ENCODE data around the gene ATP2C1. TPM values are rescaled to one million over a fixed set of nuclear protein-coding genes. Genes with fewer than 3 reads are reported as not detected.

Gene ATP2C1
- total and polyA plus RNA-seq, 2 of the 13 experiments (the other 11 are each of a cell fraction or from before 2014, with no cell fraction given): 32.4 to 37.6 TPM

- H3K79me2 ChIP-seq (ENCODE audit: insufficient read depth, low read length): no peaks in the 10 kb centered on the region
- in situ Hi-C loops (cut with HindIII; ENCODE audit: extremely low pct_ligation_motif_present, low pct_unique_long_range_greater_than_20kb): no loop called here
- no peak overlapping the region for H3K9ac ChIP-seq (ENCODE audit: insufficient read depth, low read depth, low read length)
- peaks cover 1 to 3% of the 10 kb centered on the region in 2 experiments; a peak in 4 of 5 replicates for H3K36me3 ChIP-seq (replicated peaks in 1 of 2; ENCODE audit: control insufficient read depth in 1 of 2, insufficient read depth in 2 of 2, low read length in 2 of 2)
- no peaks in the 10 kb centered on the region for H3K9me3 ChIP-seq (ENCODE audit: low read length)
- ChIA-PET POLR2A (no interaction called here), CTCF (ENCODE audit: low intra/inter-chr PET ratio, low total read pairs) (no interaction called here)
- no peak for FAIRE-seq
- BruUV-seq (replicated peaks): no TSS peak
- no peak overlapping the region for H2AFZ ChIP-seq (ENCODE audit: low read length)
- DNase-seq (ENCODE audit: low spot score): no peak
- no peaks in the 10 kb centered on the region for H3K4me1 ChIP-seq (ENCODE audit: insufficient read depth, low read length)
- H3K27ac ChIP-seq (ENCODE audit: extremely low read length, insufficient read depth, low read length): no peak overlapping the region
- no peak overlapping the region for H3K4me3 ChIP-seq (replicated peaks in 1 of 3; ENCODE audit: insufficient read depth in 1 of 3, low read depth in 2 of 3, low read length in 3 of 3)
- ATAC-seq: no peak
- intact Hi-C loops (cut with micrococcal nuclease; ENCODE audit: unreplicated experiment): no loop called here
- H3K27me3 ChIP-seq (ENCODE audit: control insufficient read depth in 1 of 2, insufficient read depth in 2 of 2, low read length in 2 of 2): no peaks in the 10 kb centered on the region
- WGBS (ENCODE audit: low lambda C conversion rate): 94% methylated on average over 2 of the region's 2 CpGs
- peak; percentile 81 for TF ChIP-seq MAFF (IDR thresholded peaks at IDR 0.05; ENCODE audit: low read depth, low read length)
- TF ChIP-seq ZNF12 (CRISPR knock-in tag; IDR thresholded peaks at IDR 0.05): no peak
- TF ChIP-seq MAFK (conservative IDR thresholded peaks at IDR 0.05 in 1 of 2, IDR thresholded peaks at IDR 0.05 in 1 of 2; ENCODE audit: low read length in 2 of 2): peak; percentile 83 to 91
- H4K20me1 ChIP-seq (ENCODE audit: insufficient read depth, low read length): no peaks in the 10 kb centered on the region
- no peak overlapping the region for H3K4me2 ChIP-seq (ENCODE audit: low read depth, low read length)
These were observed 73.4 kb downstream of the ATP2C1 start for GRCh38 chr3:130967281-130967680.

- Histone ChIP-seq H3K9me3 (ENCODE audit: low read length) (no peaks in the 10 kb centered on the region), H3K9ac (ENCODE audit: insufficient read depth, low read depth, low read length) (no peak overlapping the region), H3K27me3 (ENCODE audit: control insufficient read depth in 1 of 2, insufficient read depth in 2 of 2, low read length in 2 of 2) (no peaks in the 10 kb centered on the region), H4K20me1 (ENCODE audit: insufficient read depth, low read length) (no peaks in the 10 kb centered on the region), H3K27ac (ENCODE audit: extremely low read length, insufficient read depth, low read length) (no peak overlapping the region), H3K4me2 (ENCODE audit: low read depth, low read length) (no peak overlapping the region), H2AFZ (ENCODE audit: low read length) (no peak overlapping the region), H3K79me2 (ENCODE audit: insufficient read depth, low read length) (no peaks in the 10 kb centered on the region), H3K36me3 (replicated peaks in 1 of 2; ENCODE audit: control insufficient read depth in 1 of 2, insufficient read depth in 2 of 2, low read length in 2 of 2) (peaks cover 1 to 3% of the 10 kb centered on the region in 2 experiments; a peak in 4 of 5 replicates), H3K4me1 (ENCODE audit: insufficient read depth, low read length) (no peaks in the 10 kb centered on the region), H3K4me3 (replicated peaks in 1 of 3; ENCODE audit: insufficient read depth in 1 of 3, low read depth in 2 of 3, low read length in 3 of 3) (no peak overlapping the region)
- intact Hi-C loops (cut with micrococcal nuclease; ENCODE audit: unreplicated experiment) (no loop called here), in situ Hi-C loops (cut with HindIII; ENCODE audit: extremely low pct_ligation_motif_present, low pct_unique_long_range_greater_than_20kb) (no loop called here)
- ChIA-PET CTCF (ENCODE audit: low intra/inter-chr PET ratio, low total read pairs) (no interaction called here), POLR2A (no interaction called here)
- no peak for FAIRE-seq
- DNase-seq (ENCODE audit: low spot score): no peak
- BruUV-seq (replicated peaks): no TSS peak
- WGBS (ENCODE audit: low lambda C conversion rate): 100% methylated on average over 3 of the region's 3 CpGs
- no peak for ATAC-seq
- TF ChIP-seq TMF1 (CRISPR knock-in tag; IDR thresholded peaks at IDR 0.05; ENCODE audit: low read depth) (no peak), TFAP4 (IDR thresholded peaks at IDR 0.05; ENCODE audit: borderline replicate concordance, low read depth) (no peak), SAFB2 (CRISPR knock-in tag; IDR thresholded peaks at IDR 0.05; ENCODE audit: borderline replicate concordance, low read depth) (no peak)
These were observed 74.3 kb downstream of the ATP2C1 start for GRCh38 chr3:130968221-130968620.

All from HepG2 (cell line).